Fibroblast of the aortic adventitia (primary cell): ENCODE measurements around the gene TNS3. TPM values are rescaled to one million over a fixed set of nuclear protein-coding genes. Genes with fewer than 3 reads are reported as not detected.

Source experiments
- DNase-seq: peaks from one replicate; pipeline ENCODE4 v3.0.0-alpha.2; 2010; ENCODE audit warnings: low read depth
- H3K4me3 ChIP-seq: 2 replicates; pipeline ENCODE4 v1.5.1; 2011; ENCODE audit warnings: low read depth, mild to moderate bottlenecking, control low read depth, low read length, moderate library complexity
- CTCF ChIP-seq: IDR thresholded peaks from 2 replicates; pipeline ENCODE4 v1.5.1; 2011; ENCODE audit warnings: mild to moderate bottlenecking, low read length, control low read depth, inconsistent platforms; ENCODE audit not compliant: insufficient read depth
- total RNA-seq: library from RNA; depleted of rRNA; stranded (reverse); fragments of >200 nt; gene quantifications from 2 replicates; pipeline ENCODE4 v1.2.3, GENCODE V29; 2012; ENCODE audit warnings: low replicate concordance

Gene TNS3
- total RNA-seq, 1 donor: 28.3 TPM

GRCh38 chr7:47227762-47228177, 354.1 kb downstream of the TNS3 start:
- TF ChIP-seq CTCF: no peak
- peak; percentile 18 for DNase-seq
- H3K4me3 ChIP-seq: no peak overlapping the region

- H3K4me3 ChIP-seq: no peak overlapping the region
- TF ChIP-seq CTCF: no peak
- no peak for DNase-seq
Observed at GRCh38 chr7:47226696-47227095, 355.2 kb downstream of the TNS3 start.

- no peak overlapping the region for H3K4me3 ChIP-seq
- TF ChIP-seq CTCF: no peak
- DNase-seq: no peak
Observed at GRCh38 chr7:47225387-47226131, 356.4 kb downstream of the TNS3 start.
